Esophagus muscularis mucosa (tissue), 4 donors: ENCODE results near the gene RHAG. TPM values are rescaled to one million over a fixed set of nuclear protein-coding genes. Genes with fewer than 3 reads are reported as not detected.

Source experiments
- DNase-seq: peaks from one replicate; pipeline ENCODE4 v3.0.0-alpha.2; 2017; ENCODE audit errors: extremely low spot score
- H3K27ac ChIP-seq, 4 donors: fragments of 200-600 bp; sonication (generic); replicated peaks in 1 of 4; 1 replicate in 3 of 4; 2 replicates in 1 of 4; pipeline ENCODE4 v1.5.1; 2016 to 2019; ENCODE audit warnings: mild to moderate bottlenecking in 1 of 4
- H3K27me3 ChIP-seq, 4 donors: fragments of 200-600 bp; sonication (generic); one replicate each; pipeline versions ENCODE4 v1.5.1 to v1.6.0; 2016 to 2019
- H3K36me3 ChIP-seq, 4 donors: fragments of 200-600 bp; sonication (generic); one replicate each; pipeline ENCODE4 v1.5.1; 2016 to 2019
- H3K4me1 ChIP-seq, 4 donors: fragments of 200-600 bp; sonication (generic); one replicate each; pipeline ENCODE4 v1.5.1; 2016 to 2019
- H3K4me3 ChIP-seq, 4 donors: fragments of 200-600 bp; sonication (generic); 1 replicate in 2 of 4; 2 replicates in 2 of 4; pipeline ENCODE4 v1.5.1; 2016 to 2019; ENCODE audit warnings: mild to moderate bottlenecking in 4 of 4, moderate library complexity in 1 of 4
- H3K9me3 ChIP-seq, 4 donors: fragments of 200-600 bp; sonication (generic); 1 replicate in 3 of 4; 2 replicates in 1 of 4; pipeline ENCODE4 v1.5.1; 2016 to 2019
- CTCF ChIP-seq, 3 experiments: fragments of 200-600 bp in 2 of 3; fragments of 450-650 bp in 1 of 3; sonication (generic) in 2 of 3; IDR thresholded peaks; one replicate each; pipeline ENCODE4 v1.5.1; 2017 to 2019; ENCODE audit warnings: antibody characterized with exemption in 3 of 3, mild to moderate bottlenecking in 2 of 3, moderate library complexity in 1 of 3
- EP300 ChIP-seq: sonication (generic); formaldehyde crosslinking; IDR thresholded peaks from one replicate; pipeline ENCODE4 v1.6.1; 2017; ENCODE audit warnings: antibody characterized with exemption
- POLR2A ChIP-seq: fragments of 450-650 bp; IDR thresholded peaks from one replicate; pipeline ENCODE4 v1.6.1; 2017; ENCODE audit warnings: antibody characterized with exemption, moderate library complexity, mild to moderate bottlenecking, low read depth
- POLR2AphosphoS5 ChIP-seq, 2 donors: sonication (generic); formaldehyde crosslinking; IDR thresholded peaks; one replicate each; pipeline ENCODE4 v1.6.1; 2017; ENCODE audit warnings: antibody characterized with exemption in 2 of 2
- WGBS: methylation state at CpG from one replicate; pipeline ENCODE4 v1.1.5; 2018; 5-methylcytosine and 5-hydroxymethylcytosine counted together
- intact Hi-C: fragments of 100-400 bp; cut with DNase I; formaldehyde crosslinking; loops from one replicate; pipeline ENCODE4 v1.15.1; 2023
- total RNA-seq, 4 donors: library from RNA; depleted of rRNA; stranded (reverse); fragments of >200 nt; gene quantifications; one replicate each; pipeline versions ENCODE4 v1.1.0 to v1.2.1, GENCODE V29; 2016

RHAG gene
- total RNA-seq, 4 donors from 2014 or later, result 0.42 to 1.4 (median 0.99) TPM; not detected in 1

GRCh38 chr6:49647476-49647875 lies 10.8 kb upstream of the RHAG start:
- Histone ChIP-seq H3K9me3 (no peaks in the 10 kb centered on the region), H3K36me3 (no peaks in the 10 kb centered on the region), H3K27ac (no peak overlapping the region), H3K4me3 (no peak overlapping the region), H3K4me1 (no peaks in the 10 kb centered on the region), H3K27me3 (no peaks in the 10 kb centered on the region)
- intact Hi-C loops, result no loop called here
- no peak for TF ChIP-seq POLR2AphosphoS5 (IDR thresholded peaks at IDR 0.05)
- no peak for TF ChIP-seq CTCF (IDR thresholded peaks at IDR 0.05)
- no peak for TF ChIP-seq EP300
- no peak for TF ChIP-seq POLR2A
- DNase-seq, result no peak
- whole genome bisulfite sequencing, result 97% methylated on average over 2 of the region's 2 CpGs

- intact Hi-C loops, result no loop called here
- H3K27ac ChIP-seq, result no peak overlapping the region
- no peaks in the 10 kb centered on the region for H3K27me3 ChIP-seq
- DNase-seq, result no peak
- H3K4me1 ChIP-seq, result no peaks in the 10 kb centered on the region
- WGBS, result 78% methylated on average over 4 of the region's 4 CpGs
- TF ChIP-seq POLR2AphosphoS5 (IDR thresholded peaks at IDR 0.05), result no peak
- no peak for TF ChIP-seq EP300
- no peak for TF ChIP-seq CTCF (IDR thresholded peaks at IDR 0.05)
- no peak for TF ChIP-seq POLR2A
- no peaks in the 10 kb centered on the region for H3K9me3 ChIP-seq
- no peak overlapping the region for H3K4me3 ChIP-seq
- no peaks in the 10 kb centered on the region for H3K36me3 ChIP-seq
Observed at GRCh38 chr6:49646942-49647341, 10.3 kb upstream of the RHAG start.

GRCh38 chr6:49646130-49646824 lies 9.6 kb upstream of the RHAG start:
- intact Hi-C loops, result no loop called here
- no peak for DNase-seq
- TF ChIP-seq POLR2A (no peak), CTCF (IDR thresholded peaks at IDR 0.05) (no peak), POLR2AphosphoS5 (IDR thresholded peaks at IDR 0.05) (no peak), EP300 (no peak)
- H3K4me1 ChIP-seq, result no peaks in the 10 kb centered on the region
- no peak overlapping the region for H3K4me3 ChIP-seq
- WGBS, result 77% methylated on average over 3 of the region's 3 CpGs
- H3K9me3 ChIP-seq, result no peaks in the 10 kb centered on the region
- H3K27ac ChIP-seq, result no peak overlapping the region
- H3K36me3 ChIP-seq, result no peaks in the 10 kb centered on the region
- no peaks in the 10 kb centered on the region for H3K27me3 ChIP-seq

GRCh38 chr6:49645139-49645538 lies 8.5 kb upstream of the RHAG start:
- H3K9me3 ChIP-seq, result no peaks in the 10 kb centered on the region

More at GRCh38 chr6:49645139-49645538, 8.5 kb upstream of the RHAG start:
- 69% methylated on average over 3 of the region's 3 CpGs for WGBS
- intact Hi-C loops, result no loop called here
- no peak for DNase-seq
- H3K27me3 ChIP-seq, result peaks cover 0 to 6% (median 0%) of the 10 kb centered on the region in 4 donors
- no peak overlapping the region for H3K4me3 ChIP-seq
- no peak for TF ChIP-seq POLR2A
- no peak for TF ChIP-seq POLR2AphosphoS5 (IDR thresholded peaks at IDR 0.05)
- no peak for TF ChIP-seq CTCF (IDR thresholded peaks at IDR 0.05)
- TF ChIP-seq EP300, result no peak
- H3K27ac ChIP-seq, result no peak overlapping the region
- H3K4me1 ChIP-seq, result no peaks in the 10 kb centered on the region
- H3K36me3 ChIP-seq, result no peaks in the 10 kb centered on the region
